ENCODE measurements around the gene SHC4. TPM values are rescaled to one million over a fixed set of nuclear protein-coding genes. Genes with fewer than 3 reads are reported as not detected.

SHC4 gene
- total and polyA plus RNA-seq, 4 donors, result 0.09 to 1.9 (median 0.44) TPM

GRCh38 chr15:48964898-48965297 lies 1.2 kb upstream of the SHC4 start:
- DNase-seq (no peak), ATAC-seq (ENCODE audit: insufficient read depth, low FRiP score) (no peak)
- Histone ChIP-seq H3K27me3 (ENCODE audit: control insufficient read depth in 3 of 3, insufficient read depth in 3 of 3, low read length in 2 of 3) (peaks cover 0 to 21% (median 0%) of the 10 kb centered on the region in 3 donors), H3K36me3 (ENCODE audit: control insufficient read depth in 4 of 4, insufficient read depth in 4 of 4, low read length in 4 of 4) (no peaks in the 10 kb centered on the region), H3K4me3 (no peak overlapping the region), H3K9me3 (ENCODE audit: control insufficient read depth in 4 of 4, insufficient read depth in 3 of 4, low read length in 3 of 4) (no peaks in the 10 kb centered on the region), H3K4me1 (ENCODE audit: control insufficient read depth in 5 of 5, insufficient read depth in 5 of 5, low read length in 5 of 5) (peaks cover 0 to 16% (median 5%) of the 10 kb centered on the region in 5 donors), H3K9ac (ENCODE audit: insufficient read depth in 1 of 2, low read length in 2 of 2) (no peak overlapping the region), H3K27ac (ENCODE audit: low read depth in 1 of 2, low read length in 1 of 2) (no peak overlapping the region)
- no peak for TF ChIP-seq CTCF (IDR thresholded peaks at IDR 0.05; ENCODE audit: control extremely low read depth, extremely low read depth)
- 84 to 98% methylated on average over 2 of the region's 2 CpGs for WGBS, 2 donors

- ATAC-seq (ENCODE audit: insufficient read depth, low FRiP score) (no peak), DNase-seq (peak in 2 of 3 donors; percentile 48 to 54)
- peaks cover 0 to 16% (median 5%) of the 10 kb centered on the region in 5 donors for H3K4me1 ChIP-seq (ENCODE audit: control insufficient read depth in 5 of 5, insufficient read depth in 5 of 5, low read length in 5 of 5)
- peaks cover 0 to 21% (median 0%) of the 10 kb centered on the region in 3 donors for H3K27me3 ChIP-seq (ENCODE audit: control insufficient read depth in 3 of 3, insufficient read depth in 3 of 3, low read length in 2 of 3)
- H3K36me3 ChIP-seq (ENCODE audit: control insufficient read depth in 4 of 4, insufficient read depth in 4 of 4, low read length in 4 of 4), result no peaks in the 10 kb centered on the region
- WGBS, 2 donors, result 11 to 17% methylated on average over 54 of the region's 54 CpGs
- no peaks in the 10 kb centered on the region for H3K9me3 ChIP-seq (ENCODE audit: control insufficient read depth in 4 of 4, insufficient read depth in 3 of 4, low read length in 3 of 4)
- TF ChIP-seq CTCF (IDR thresholded peaks at IDR 0.05; ENCODE audit: control extremely low read depth, extremely low read depth), result no peak
- H3K9ac ChIP-seq (ENCODE audit: insufficient read depth in 1 of 2, low read length in 2 of 2), result peak overlapping the region in 1 of 2 donors; percentile 14
- no peak overlapping the region for H3K27ac ChIP-seq (ENCODE audit: low read depth in 1 of 2, low read length in 1 of 2)
- H3K4me3 ChIP-seq, result peak overlapping the region; percentile 3
Observed at GRCh38 chr15:48962662-48963523, 826 bp downstream of the SHC4 start.

GRCh38 chr15:48955967-48956366 lies 7.8 kb downstream of the SHC4 start:
- H3K27ac ChIP-seq (ENCODE audit: low read depth in 1 of 2, low read length in 1 of 2), result no peak overlapping the region

More at GRCh38 chr15:48955967-48956366, 7.8 kb downstream of the SHC4 start:
- H3K36me3 ChIP-seq (ENCODE audit: control insufficient read depth in 4 of 4, insufficient read depth in 4 of 4, low read length in 4 of 4), result no peaks in the 10 kb centered on the region
- DNase-seq (no peak), ATAC-seq (ENCODE audit: insufficient read depth, low FRiP score) (no peak)
- no peak for TF ChIP-seq CTCF (IDR thresholded peaks at IDR 0.05; ENCODE audit: control extremely low read depth, extremely low read depth)
- no peak overlapping the region for H3K4me3 ChIP-seq
- H3K9me3 ChIP-seq (ENCODE audit: control insufficient read depth in 4 of 4, insufficient read depth in 3 of 4, low read length in 3 of 4), result peaks cover 0 to 2% (median 0%) of the 10 kb centered on the region in 4 donors
- H3K9ac ChIP-seq (ENCODE audit: insufficient read depth in 1 of 2, low read length in 2 of 2), result no peak overlapping the region
- H3K27me3 ChIP-seq (ENCODE audit: control insufficient read depth in 3 of 3, insufficient read depth in 3 of 3, low read length in 2 of 3), result peaks cover 0 to under 1% (median 0%) of the 10 kb centered on the region in 3 donors
- WGBS, 2 donors, result 90 to 92% methylated on average over 3 of the region's 3 CpGs
- no peaks in the 10 kb centered on the region for H3K4me1 ChIP-seq (ENCODE audit: control insufficient read depth in 5 of 5, insufficient read depth in 5 of 5, low read length in 5 of 5)

All from lung (tissue), 12 donors.